GM12891 (cell line): ENCODE data around the gene COL5A1.

Source experiments
- DNase-seq: peaks from one replicate; pipeline ENCODE4 v3.0.0; 2011; ENCODE audit warnings: low spot score; ENCODE audit not compliant: insufficient read length
- FAIRE-seq: peaks from 2 replicates; lab custom pipeline; 2011; peaks lifted over from hg19 to GRCh38; lab: Jason Lieb, UNC
- PAX5 ChIP-seq: IDR thresholded peaks from 2 replicates; pipeline ENCODE4 v1.6.1; 2011; ENCODE audit warnings: low read length, moderate library complexity, mild to moderate bottlenecking; ENCODE audit not compliant: insufficient read depth, severe bottlenecking
- POLR2A ChIP-seq: IDR thresholded peaks from 2 replicates; pipeline ENCODE4 v1.6.1; 2011; ENCODE audit warnings: low read depth, low read length, control low read depth
- POLR2AphosphoS5 ChIP-seq: IDR thresholded peaks from 2 replicates; pipeline ENCODE4 v1.6.1; 2011; ENCODE audit warnings: low read depth, low read length, control low read depth
- POU2F2 ChIP-seq: IDR thresholded peaks from 2 replicates; pipeline ENCODE4 v1.6.1; 2011; ENCODE audit warnings: low read depth, mild to moderate bottlenecking, control low read depth, low read length, moderate library complexity
- SPI1 ChIP-seq: IDR thresholded peaks from 2 replicates; pipeline ENCODE4 v1.6.1; 2011; ENCODE audit warnings: low read depth, low read length, control low read depth
- TAF1 ChIP-seq: IDR thresholded peaks from 2 replicates; pipeline ENCODE4 v1.6.1; 2011; ENCODE audit warnings: low read depth, low read length, control low read depth

COL5A1 gene

GRCh38 chr9:134892820-134893420, 251.3 kb downstream of the COL5A1 start:
- no peak for FAIRE-seq
- TF ChIP-seq SPI1 = no peak
- no peak for TF ChIP-seq POLR2A
- TF ChIP-seq TAF1 = no peak
- TF ChIP-seq PAX5 = no peak
- no peak for TF ChIP-seq POU2F2
- no peak for TF ChIP-seq POLR2AphosphoS5

More at GRCh38 chr9:134892820-134893420, 251.3 kb downstream of the COL5A1 start:
- DNase-seq = no peak
